HG02970 (cell line): ENCODE measurements around the gene CNTNAP2.

Source experiments
- ATAC-seq: cut with Tn5 transposase; IDR thresholded peaks from one replicate; pipeline ENCODE4 v1.9.1; 2021; ENCODE audit warnings: mild to moderate bottlenecking, moderate library complexity, moderate number of reproducible peaks; ENCODE audit not compliant: unreplicated experiment, low FRiP score

The CNTNAP2 gene

DNA sequence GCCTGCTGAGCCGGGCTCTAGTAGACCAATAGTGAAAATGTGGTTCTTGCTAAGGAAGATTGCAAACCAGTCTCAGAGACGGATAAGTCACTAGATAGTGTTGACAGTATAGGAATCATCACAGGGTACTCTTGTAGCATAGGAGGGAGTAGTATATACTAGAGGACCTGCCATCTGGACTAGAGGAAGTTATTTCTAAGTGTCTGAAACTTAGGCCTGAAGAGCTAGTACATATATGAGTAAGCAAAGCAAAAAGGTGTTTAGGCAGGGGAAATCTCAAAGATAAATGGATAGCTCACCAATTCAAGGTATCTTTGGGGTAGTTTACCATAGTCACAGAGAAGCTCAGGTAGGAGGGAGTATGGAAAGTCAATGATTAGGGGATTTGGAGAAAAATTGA is 428.1 kb downstream of the CNTNAP2 start:
- no peak for ATAC-seq

DNA sequence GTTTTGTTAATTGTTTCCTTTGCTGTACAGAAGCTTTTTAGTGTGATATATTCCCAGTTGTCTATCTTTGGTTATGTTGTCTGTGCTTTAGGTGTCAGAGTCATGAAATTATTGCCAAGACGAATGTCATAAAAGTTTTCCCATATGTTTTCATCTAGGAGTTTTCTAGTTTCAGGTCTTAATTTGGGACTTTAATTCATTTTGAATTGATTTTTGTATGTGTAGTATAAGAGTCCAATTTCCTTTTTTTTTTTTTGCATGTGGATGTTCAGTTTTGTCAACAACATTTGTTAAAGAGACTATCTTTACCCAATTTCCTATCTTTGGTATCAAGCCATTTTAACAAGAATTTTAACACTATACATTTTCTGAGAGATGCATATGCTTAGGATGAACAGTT is 432.2 kb downstream of the CNTNAP2 start:
- ATAC-seq, result no peak

DNA sequence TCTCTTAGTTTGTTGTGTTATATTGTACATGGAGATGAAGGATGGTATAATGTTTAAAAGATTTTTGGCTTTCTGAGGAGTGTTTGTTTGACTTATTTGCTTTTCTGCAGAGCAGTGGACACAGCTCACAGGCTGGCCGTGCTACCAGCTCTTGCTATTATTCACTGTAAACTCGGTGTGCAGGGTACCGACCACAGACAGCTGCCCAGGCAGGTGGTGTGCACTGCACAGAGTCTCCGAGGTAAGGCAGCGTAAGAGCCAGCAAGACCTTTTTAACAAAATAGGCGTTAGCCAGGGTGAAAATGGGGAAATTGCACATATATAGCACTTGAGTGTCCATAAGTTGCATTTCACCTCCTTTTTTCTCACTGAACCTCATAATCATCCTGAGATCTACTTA is 438.0 kb downstream of the CNTNAP2 start:
- no peak for ATAC-seq

DNA sequence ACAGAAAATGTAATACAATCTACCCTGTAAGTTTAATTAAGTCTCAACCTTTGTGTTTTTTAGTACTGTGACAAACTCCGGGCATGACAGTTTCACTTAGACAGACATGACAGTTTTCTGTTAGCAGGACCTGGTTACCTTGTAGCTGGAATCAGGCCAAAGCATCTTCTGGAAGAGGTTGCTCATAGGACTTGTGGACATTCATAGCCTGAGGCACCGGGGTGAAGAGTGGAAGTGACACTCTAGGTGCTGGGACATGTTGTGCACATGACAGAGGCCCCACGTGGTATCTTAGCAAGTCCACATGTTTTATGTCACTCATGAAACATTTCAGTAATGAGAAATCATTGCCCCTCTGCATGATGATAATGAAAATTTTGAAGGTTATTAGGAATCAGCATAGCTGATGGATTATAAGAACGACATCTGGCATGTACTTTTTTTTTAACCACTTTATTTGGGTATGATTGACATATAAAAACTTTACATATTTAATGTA is 441.4 kb downstream of the CNTNAP2 start:
- no peak for ATAC-seq

DNA sequence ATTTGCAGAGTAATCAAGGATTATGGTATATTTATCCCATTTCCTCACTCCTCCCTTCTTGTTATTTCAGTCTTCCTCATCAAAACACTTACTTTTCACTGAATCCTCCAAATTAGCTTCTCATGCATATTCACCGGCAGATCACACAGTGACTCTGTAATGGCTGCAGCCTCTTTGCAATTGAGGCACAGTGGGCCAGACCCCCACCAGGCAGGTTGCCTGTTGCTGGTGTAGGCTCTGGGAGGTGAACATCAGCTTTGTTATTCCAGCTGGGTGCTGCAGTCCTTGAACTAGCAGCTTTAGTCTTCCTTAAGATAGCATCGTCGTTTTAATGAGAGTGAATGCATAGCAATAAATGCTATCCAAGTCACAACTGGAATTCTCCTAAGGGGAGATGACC is 449.3 kb downstream of the CNTNAP2 start:
- ATAC-seq, result no peak

DNA sequence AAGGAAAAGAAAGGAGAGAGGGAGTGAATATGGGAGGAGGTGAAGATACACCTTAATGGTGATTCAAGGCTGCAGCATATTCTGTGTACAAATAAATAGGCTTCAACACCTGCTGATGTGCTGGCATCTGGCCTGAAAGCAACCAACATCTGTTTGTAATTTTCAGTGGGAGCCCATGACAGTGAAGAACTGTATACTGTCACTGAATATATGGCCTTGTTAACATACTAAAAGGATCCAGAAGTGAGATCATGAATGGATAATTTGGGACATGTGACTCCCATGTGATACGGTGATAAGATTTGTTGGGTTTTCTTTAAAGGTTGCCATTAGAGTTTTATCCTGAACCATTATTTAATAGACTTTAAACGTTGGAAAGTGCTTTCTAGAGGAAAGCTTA is 459.3 kb downstream of the CNTNAP2 start:
- ATAC-seq, result no peak

DNA sequence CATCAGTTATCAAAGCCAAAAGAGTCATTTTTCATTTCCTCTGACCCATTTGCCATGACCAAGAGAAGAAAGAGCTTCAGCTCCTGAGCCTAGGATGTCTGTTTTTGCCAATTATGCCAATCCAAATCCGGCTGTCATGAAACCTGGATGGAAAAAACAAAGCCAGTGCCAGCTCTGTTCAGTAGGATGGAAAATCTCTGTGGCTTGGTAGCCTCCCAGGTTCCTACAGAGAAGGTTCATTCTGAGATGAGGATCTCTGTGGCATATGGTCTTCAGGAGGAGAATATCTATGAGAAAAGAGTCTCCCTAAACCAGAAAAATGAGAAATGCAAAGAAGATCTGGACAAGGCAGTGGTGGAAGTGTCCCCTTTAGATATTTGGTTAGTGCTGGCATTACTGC is 475.4 kb downstream of the CNTNAP2 start:
- no peak for ATAC-seq

DNA sequence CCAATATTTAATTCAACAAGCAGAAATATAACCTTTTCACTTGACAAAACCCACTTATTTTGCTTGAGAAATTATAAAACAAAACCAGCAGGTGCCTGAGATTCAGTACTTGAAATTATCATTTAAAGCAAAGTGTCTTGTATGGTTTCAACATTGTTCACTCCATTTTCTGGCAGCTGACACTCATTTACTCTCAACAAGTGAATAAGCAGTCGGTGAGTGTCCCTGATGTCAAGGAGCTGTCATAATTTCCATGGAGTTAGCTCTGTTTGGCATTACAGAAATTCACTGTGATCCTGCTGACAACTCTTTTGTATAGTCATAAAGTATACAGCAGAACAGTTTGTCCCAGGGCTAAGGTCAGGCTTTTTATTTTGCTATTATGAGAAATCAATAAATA is 490.0 kb downstream of the CNTNAP2 start:
- no peak for ATAC-seq

DNA sequence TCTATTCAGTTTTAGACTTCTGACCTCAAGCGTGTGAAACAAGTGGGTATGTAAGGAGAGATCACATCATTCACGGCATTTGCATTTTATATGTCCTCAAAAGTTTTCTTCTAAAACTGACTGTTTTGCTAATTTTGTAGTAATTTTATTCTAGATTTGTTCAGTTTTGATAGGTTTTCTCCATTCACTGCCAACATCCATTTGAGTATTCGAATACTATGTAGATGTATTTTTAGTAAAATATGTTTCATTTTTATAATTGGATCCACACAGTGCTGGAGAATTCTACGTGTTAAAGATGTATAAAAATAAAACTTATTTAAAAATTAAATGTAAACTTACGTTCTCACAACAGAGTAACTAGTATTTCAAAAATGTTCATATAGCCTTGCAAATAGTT is 503.0 kb downstream of the CNTNAP2 start:
- ATAC-seq, result no peak

DNA sequence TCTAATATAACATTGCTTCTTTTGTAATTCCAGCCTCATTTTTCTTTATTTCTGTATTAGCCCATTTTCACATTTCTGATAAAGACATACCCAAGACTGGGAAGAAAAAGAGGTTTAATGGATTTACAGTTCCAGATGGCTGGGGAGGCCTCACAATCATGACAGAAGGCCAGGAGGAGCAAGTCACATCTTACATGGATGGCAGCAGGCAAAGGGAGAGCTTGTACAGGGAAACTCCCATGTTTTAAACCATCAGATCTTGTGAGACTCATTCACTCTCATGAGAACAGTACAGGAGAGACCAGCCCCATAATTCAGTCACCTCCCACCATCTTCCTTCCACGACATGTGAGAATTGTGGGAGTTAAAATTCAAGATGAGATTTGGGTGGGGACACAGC is 510.3 kb downstream of the CNTNAP2 start:
- ATAC-seq, result no peak

DNA sequence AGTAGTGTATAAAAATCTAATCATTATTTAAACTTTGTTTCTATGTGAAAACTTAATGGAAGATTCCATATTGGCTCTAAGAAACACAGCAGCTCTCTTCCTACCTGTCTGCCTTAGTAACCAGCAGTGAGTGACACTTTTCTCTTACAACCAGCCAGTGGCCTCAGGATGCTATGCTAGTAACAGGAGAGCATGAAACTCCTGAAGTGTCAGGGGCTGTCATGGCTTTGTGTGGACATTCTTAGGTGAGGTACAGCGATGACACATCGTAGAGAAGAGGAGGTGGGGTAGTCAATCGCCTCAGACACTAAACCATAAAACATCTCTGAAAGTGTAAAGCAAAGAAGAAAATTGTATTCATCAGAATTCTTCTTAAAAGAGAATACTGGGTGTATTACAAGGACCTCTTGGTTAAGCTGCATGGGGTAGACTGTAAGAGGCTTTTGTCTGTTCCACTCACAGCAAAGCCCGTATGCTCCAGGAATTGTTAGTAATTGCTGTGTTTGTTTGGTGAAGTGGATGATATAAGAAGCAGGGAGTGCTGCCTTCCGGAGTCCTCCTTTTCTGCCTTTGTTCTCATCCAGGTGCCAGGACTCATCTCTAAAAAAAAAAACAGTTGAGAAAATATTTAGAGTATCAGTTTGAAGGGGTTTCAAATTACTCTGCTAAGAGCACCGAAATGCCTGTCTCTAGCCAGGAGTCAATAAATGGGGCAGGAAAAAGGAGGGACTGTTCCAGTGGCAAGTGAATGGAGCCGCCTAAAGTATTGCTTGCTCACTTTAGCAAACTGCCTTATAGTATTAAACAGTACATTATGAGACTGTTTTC is 518.8 kb downstream of the CNTNAP2 start:
- ATAC-seq, result no peak

DNA sequence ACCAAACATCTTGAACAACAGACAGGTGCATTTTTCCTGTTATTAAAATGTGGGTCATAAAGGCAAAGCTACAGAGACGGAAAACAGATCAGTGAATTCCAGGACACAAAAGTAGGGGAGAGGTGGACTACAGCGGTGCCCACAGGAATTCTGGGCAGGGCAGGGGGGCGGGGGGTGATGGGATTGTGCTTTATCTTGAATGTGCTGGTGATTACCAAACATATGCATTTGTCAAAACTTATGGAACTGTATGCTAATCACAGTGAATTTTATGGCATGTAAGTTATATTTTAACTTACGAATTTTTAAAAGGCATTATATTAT is 519.4 kb downstream of the CNTNAP2 start:
- no peak for ATAC-seq

DNA sequence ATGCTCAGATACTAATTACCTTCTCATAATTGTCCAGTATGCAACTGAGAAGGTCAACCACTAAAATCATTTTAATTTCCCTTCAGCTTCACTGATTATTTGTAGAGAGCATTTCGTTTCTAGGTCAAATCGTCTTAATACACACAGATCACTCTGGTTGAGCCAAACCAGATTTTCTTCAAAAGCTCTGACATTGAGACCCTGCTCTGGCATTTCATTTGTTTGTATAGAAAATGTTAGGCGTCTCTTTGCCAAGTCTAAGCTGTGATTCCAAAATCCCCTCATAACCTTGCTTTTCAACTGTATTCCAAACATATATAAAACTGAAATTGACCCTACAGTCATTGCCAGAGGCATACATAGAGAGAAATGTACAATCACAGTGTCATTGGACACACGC is 520.0 kb downstream of the CNTNAP2 start:
- ATAC-seq, result no peak

DNA sequence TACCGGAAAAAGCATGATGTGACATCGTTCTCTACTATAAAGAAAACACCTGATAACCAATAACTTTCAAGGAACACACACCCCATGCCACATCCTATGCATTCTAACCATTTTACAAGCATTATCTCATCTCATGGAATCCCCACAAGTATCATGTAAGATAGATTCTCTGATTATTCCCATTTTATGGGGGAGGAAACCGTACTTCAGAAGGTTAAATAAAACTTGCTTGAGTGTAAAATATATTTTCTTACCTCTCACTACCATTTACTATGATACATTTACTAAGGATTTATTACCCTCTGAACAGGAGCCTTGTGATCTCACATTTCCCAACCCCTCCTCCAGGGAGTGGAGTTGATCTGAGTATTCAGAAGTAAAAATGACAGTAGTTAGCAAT is 522.7 kb downstream of the CNTNAP2 start:
- ATAC-seq, result no peak

DNA sequence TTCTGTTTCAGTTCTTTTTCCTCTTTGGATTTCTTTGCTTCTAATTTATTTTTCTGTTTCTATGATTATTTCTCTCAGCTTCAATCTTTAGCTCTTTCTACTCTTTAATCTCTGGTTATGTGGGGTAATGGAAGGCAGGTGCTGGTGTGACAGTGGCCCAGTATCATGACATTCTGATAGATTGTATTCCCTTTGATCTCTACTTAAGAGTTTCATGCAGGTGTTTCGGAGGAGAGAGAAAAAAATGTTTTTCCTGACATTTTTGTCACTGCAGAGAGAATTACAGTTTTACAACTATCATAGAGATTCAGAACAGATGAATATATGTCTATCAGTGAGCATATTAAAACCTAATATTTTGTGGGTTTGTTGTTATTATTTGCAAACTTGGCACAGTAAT is 524.9 kb downstream of the CNTNAP2 start:
- no peak for ATAC-seq

DNA sequence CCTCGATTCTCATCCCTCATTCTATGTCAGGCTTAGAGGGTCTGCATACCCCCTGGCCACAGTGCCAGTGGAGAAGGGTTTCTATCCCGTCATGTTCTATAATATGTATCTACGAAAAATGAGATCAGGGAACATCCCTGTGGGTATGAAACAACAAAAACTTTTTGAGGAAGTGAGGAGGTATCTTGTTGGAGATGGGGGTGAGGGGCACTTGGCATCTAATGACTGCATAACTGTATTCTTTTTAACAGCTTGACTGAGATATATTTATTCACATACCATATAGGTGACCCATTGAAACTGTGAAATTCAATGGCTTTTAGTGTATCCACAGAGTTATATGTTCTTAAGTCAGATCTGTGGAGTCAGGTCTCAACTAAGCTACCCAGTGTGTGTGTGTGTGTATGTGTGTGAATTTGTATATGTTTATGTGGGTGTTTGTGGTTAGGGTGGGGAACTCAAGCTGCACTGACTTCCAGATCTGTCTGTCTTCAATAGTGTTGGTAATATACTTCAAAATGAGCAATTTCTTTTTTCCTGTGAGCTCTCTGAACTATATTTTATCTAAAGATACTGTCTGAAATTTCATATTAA is 528.9 kb downstream of the CNTNAP2 start:
- no peak for ATAC-seq

DNA sequence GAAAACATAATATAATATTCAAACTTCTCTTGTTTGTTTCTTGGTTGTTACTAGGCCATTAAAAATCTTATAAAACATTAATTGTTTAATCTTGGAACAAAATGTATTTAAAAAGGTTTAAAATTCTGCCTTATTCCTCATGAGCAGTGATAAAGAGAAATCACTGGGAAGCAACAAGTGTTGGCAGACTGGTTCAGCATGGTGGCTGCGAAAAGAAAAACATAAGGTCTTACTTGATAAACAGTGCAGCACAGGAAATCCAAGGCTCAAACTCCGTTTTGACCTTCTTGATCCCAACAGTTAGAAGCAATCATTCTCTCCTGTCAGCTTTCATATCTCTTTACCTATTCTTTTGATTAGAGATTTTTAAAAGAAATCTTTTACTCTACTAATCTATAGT is 530.8 kb downstream of the CNTNAP2 start:
- ATAC-seq, result no peak

DNA sequence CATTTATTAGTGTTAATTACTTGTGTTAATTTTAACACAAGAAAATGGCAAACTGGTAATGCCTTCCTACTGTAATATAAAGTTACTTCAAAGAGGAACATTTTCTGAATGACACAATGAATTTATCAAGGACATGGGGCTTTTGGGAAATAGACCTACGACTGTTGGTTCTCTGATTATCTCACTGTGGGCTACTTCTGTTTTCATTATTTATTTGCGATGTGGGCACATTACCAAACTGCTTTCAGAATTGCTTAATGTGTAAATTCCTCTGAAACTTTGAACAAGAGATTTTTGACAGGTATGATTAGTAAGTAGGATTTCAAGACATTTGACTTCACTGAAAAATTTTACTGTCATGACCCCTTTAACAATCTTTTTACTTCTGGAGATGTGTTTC is 535.6 kb downstream of the CNTNAP2 start:
- ATAC-seq, result no peak

DNA sequence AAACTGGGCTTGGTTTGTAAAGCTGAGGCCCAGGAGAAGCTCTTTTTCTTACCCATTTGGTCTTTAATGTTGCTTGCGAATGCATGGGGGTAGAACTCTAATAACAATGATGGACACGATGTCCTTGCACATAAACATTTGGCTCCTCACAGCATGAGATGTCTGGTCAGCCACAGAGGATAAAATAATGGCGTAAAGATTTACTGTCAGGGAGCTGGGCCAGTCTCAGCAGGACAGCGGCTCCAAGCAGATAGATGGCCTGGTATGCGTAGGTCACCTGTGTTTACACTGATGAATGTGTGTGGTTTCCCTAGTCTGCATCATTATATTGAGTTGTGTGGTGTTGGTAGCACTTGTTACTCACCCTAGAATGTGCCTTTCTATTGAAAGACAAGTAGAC is 537.4 kb downstream of the CNTNAP2 start:
- ATAC-seq, result no peak

DNA sequence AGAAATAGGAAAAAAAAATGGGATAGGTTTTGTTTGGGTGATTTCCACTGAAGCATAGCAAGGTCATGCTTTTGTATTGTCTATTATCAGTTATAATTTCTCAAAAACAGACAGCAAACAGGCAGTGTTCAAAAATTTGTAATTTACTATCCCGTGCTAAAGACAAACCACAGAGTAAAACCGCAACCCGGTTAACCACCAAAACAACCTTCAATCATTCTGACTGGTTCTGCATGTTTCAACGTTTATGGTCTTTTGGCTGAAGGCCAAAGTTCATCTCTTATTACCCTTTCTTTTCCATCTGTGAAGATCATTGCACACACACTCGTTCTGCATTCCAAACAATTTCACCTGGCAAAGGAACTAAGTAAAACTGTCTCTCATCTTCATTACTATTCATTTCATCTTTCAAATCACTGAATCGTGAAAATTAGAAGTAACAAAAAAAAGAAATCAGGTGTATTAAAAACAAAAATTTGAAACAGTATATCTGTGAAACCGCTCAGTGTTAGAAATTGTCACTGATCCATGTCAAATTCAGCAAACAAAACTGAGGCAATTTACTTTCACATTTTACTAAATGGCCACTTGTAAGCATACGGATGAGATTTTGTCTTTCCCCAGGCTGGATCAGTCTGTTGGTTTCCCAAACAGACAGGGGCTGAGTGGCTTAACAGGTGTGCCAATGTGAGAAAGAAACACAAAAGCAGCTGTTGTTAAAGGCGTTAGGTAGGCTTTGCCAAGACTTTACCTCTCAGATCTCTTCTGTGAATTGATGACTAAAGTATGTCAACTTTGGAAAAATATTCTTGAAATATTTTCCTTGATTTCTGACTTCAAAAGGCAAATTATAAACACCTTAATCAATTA is 539.6 kb downstream of the CNTNAP2 start:
- ATAC-seq, result no peak

DNA sequence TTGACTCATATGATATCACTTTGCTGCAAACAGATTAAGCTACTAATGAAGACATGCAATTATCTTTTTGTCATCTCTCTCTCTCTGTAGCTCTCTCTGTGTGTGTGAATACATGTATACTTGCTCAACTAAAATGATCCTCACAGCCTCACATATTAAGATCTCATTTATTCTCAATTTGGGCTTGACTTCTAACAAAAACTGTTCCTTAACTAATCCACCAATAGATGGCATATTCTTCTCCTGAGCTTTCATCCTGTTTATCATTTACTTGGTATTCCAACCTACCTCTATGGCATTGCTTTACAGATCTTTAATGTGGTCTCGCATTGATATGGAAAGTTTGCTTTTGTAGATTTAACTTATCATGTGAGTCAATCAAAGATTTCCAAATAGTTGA is 540.4 kb downstream of the CNTNAP2 start:
- ATAC-seq, result no peak
